Adrenal gland (tissue), 5 donors: ENCODE results near the gene FAM53B.

ENCODE experiments used
- POLR2A ChIP-seq, 2 donors: fragments of 450-650 bp; IDR thresholded peaks; one replicate each; pipeline ENCODE4 v1.6.1; 2017; ENCODE audit warnings: antibody characterized with exemption in 2 of 2, mild to moderate bottlenecking in 2 of 2, moderate library complexity in 1 of 2
- TF ChIP-seq, protein P1 (sequence below), 6 experiments: fragments of 450-650 bp in 4 of 6; fragments of 200-600 bp in 2 of 6; sonication (generic) in 1 of 6; IDR thresholded peaks; 1 replicate in 5 of 6; 2 replicates in 1 of 6; pipeline versions ENCODE4 v1.5.1 to v1.8.0; 2016 to 2021; ENCODE audit warnings: antibody characterized with exemption in 6 of 6, mild to moderate bottlenecking in 2 of 6, moderate library complexity in 1 of 6
- donor health status: DM: no; HTN: no; CAD: no.

DNA sequence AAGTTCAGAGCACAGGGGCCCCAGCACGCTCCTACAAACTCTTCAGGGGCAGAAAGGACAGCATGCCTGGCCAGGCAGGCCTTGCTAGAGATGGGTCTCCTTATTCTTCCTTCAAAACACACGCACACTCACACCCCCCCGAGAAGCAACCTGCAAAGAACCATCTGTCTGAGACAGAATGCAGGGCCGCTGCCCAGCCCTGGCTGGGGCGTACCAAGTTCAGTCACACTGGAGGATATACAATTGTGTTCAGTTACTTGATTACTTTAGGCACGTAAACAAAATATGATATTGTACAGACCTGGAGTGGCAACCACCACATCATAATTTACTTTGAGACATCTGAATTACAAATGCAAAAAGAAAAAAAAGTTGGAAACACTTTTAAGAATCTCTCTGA, 5.7 kb downstream of the FAM53B start:
- no peak for TF ChIP-seq POLR2A (IDR thresholded peaks at IDR 0.05)
- TF ChIP-seq, protein P1, sequence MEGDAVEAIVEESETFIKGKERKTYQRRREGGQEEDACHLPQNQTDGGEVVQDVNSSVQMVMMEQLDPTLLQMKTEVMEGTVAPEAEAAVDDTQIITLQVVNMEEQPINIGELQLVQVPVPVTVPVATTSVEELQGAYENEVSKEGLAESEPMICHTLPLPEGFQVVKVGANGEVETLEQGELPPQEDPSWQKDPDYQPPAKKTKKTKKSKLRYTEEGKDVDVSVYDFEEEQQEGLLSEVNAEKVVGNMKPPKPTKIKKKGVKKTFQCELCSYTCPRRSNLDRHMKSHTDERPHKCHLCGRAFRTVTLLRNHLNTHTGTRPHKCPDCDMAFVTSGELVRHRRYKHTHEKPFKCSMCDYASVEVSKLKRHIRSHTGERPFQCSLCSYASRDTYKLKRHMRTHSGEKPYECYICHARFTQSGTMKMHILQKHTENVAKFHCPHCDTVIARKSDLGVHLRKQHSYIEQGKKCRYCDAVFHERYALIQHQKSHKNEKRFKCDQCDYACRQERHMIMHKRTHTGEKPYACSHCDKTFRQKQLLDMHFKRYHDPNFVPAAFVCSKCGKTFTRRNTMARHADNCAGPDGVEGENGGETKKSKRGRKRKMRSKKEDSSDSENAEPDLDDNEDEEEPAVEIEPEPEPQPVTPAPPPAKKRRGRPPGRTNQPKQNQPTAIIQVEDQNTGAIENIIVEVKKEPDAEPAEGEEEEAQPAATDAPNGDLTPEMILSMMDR (IDR thresholded peaks at IDR 0.05), result no peak
